Cardiac muscle cell (in vitro differentiated cells and primary cell): ENCODE results near the gene OR10H1. TPM values are rescaled to one million over a fixed set of nuclear protein-coding genes. Genes with fewer than 3 reads are reported as not detected.

Experiments
- DNase-seq, 2 donors: peaks; one replicate each; pipeline versions ENCODE4 v3.0.0 to v3.0.0-alpha.2; 2010 to 2017; ENCODE audit warnings: low read depth in 1 of 2, low spot score in 1 of 2
- H3K27ac ChIP-seq: fragments of 200-600 bp; sonication (generic); 2 replicates; pipeline ENCODE4 v1.5.1; 2016
- H3K27me3 ChIP-seq: fragments of 200-600 bp; sonication (generic); 2 replicates; pipeline ENCODE4 v1.6.0; 2016; ENCODE audit warnings: control low read depth
- H3K36me3 ChIP-seq: fragments of 200-600 bp; sonication (generic); 2 replicates; pipeline ENCODE4 v1.5.1; 2016; ENCODE audit warnings: control low read depth
- H3K4me1 ChIP-seq: fragments of 200-600 bp; sonication (generic); 2 replicates; pipeline ENCODE4 v1.8.1; 2017; ENCODE audit warnings: low read depth, mild to moderate bottlenecking, mixed run types
- H3K4me3 ChIP-seq: fragments of 200-600 bp; sonication (generic); 2 replicates; pipeline ENCODE4 v1.5.1; 2016; ENCODE audit warnings: mild to moderate bottlenecking
- H3K9me3 ChIP-seq: fragments of 200-600 bp; sonication (generic); 2 replicates; pipeline ENCODE4 v1.5.1; 2017; ENCODE audit warnings: low read depth, mild to moderate bottlenecking, control low read depth
- polyA plus RNA-seq: library from polyadenylated mRNA; unstranded; fragments of >200 nt; fragmentation: Nextera tagmentation; extraction: Ambion mirVana; gene quantifications from 2 replicates; pipeline ENCODE4 v1.2.1, GENCODE V29; 2016
- total RNA-seq: library from RNA; depleted of rRNA; stranded (reverse); fragments of >200 nt; gene quantifications from 2 replicates; pipeline ENCODE4 v1.2.3, GENCODE V29; 2016
- TF ChIP-seq, protein P1 (sequence below): IDR thresholded peaks from 2 replicates; pipeline ENCODE4 v1.5.1; 2012; ENCODE audit warnings: low read depth, mild to moderate bottlenecking, low read length

Gene OR10H1, protein sequence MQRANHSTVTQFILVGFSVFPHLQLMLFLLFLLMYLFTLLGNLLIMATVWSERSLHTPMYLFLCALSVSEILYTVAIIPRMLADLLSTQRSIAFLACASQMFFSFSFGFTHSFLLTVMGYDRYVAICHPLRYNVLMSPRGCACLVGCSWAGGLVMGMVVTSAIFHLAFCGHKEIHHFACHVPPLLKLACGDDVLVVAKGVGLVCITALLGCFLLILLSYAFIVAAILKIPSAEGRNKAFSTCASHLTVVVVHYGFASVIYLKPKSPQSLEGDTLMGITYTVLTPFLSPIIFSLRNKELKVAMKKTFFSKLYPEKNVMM
- total RNA-seq: not detected in 2 replicates
- not detected in 2 replicates for polyA plus RNA-seq

DNA sequence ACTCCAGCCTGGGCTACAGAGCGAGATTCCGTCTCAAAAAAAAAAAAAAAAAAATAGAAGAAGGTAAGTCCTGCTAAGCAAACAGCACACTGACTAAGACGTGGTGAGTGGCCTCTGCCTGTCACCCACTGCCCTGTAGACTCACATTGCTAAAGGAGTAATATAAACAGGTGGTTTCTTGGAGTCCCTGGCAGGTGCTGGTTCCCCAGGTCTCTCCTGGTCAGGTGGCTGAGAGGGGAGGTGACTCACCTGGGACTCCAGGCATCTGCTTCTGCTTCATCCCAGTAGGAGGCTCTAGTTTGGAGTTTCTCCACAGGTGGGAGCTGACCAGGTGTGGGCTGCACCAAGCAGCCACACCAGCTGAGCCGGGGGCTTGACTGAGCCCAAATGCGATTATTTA is at the start of gene OR10H1:
OR10H1 (minus strand) TSS at position 359 of the 400 bp plus-strand sequence. CDS start 7,627 bp downstream, outside the sequence.
- Histone ChIP-seq H3K27ac (no peak within 1 kb of the TSS), H3K4me3 (no peak within 1 kb of the TSS), H3K9me3 (no peaks in the 10 kb centered on the region), H3K36me3 (no peaks in the 10 kb centered on the region), H3K27me3 (no peaks in the 10 kb centered on the region), H3K4me1 (no peaks in the 10 kb centered on the region)
- DNase-seq: no peak
- TF ChIP-seq, protein P1, sequence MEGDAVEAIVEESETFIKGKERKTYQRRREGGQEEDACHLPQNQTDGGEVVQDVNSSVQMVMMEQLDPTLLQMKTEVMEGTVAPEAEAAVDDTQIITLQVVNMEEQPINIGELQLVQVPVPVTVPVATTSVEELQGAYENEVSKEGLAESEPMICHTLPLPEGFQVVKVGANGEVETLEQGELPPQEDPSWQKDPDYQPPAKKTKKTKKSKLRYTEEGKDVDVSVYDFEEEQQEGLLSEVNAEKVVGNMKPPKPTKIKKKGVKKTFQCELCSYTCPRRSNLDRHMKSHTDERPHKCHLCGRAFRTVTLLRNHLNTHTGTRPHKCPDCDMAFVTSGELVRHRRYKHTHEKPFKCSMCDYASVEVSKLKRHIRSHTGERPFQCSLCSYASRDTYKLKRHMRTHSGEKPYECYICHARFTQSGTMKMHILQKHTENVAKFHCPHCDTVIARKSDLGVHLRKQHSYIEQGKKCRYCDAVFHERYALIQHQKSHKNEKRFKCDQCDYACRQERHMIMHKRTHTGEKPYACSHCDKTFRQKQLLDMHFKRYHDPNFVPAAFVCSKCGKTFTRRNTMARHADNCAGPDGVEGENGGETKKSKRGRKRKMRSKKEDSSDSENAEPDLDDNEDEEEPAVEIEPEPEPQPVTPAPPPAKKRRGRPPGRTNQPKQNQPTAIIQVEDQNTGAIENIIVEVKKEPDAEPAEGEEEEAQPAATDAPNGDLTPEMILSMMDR: no peak

DNA sequence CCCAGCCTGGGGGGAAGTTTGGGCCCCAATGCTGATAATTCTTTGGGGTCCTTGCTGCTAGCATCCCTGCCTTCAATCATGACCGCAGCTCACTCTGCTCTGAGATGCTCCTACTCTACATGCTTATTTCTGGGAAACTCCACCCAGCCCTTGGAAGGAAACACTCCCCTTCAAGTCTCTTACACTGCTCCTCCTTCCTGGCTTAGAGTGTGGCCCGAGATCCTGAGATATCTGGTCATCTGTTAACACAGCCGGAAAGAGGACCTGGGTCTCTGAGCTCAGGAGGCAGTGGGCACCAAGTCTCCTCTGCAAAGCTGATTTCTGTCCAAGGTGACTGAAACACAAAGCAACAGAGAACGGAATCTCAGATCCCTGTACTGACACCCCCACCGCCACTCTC is 49.4 kb upstream of the OR10H1 start:
- Histone ChIP-seq H3K27ac (no peak overlapping the region), H3K4me3 (no peak overlapping the region), H3K9me3 (no peaks in the 10 kb centered on the region), H3K27me3 (no peaks in the 10 kb centered on the region), H3K4me1 (no peaks in the 10 kb centered on the region), H3K36me3 (no peaks in the 10 kb centered on the region)
- TF ChIP-seq, protein P1: no peak
- no peak for DNase-seq

DNA sequence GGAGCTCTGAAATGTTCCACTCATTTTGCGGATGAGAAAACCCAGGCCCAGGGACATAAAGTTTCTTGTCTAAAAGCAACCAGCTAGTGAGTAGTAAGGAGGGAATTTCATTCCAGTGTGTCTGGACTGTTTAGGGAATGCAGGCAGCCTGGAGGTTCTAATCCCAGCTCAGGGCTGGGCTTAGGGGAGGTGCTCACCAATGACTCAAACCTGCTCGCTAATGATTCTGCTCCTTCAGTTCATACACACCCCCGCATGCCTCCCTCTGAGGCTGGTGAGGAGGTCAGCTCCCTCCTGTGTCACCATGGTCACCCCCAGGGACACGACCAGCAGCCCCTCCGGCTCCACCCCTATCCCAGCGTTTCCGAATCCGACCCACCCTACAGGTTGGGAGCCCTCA is 47.8 kb upstream of the OR10H1 start:
- H3K4me3 ChIP-seq: no peak overlapping the region
- no peaks in the 10 kb centered on the region for H3K4me1 ChIP-seq
- no peaks in the 10 kb centered on the region for H3K27me3 ChIP-seq
- no peaks in the 10 kb centered on the region for H3K9me3 ChIP-seq
- no peak overlapping the region for H3K27ac ChIP-seq
- TF ChIP-seq, protein P1: no peak
- H3K36me3 ChIP-seq: no peaks in the 10 kb centered on the region
- no peak for DNase-seq

DNA sequence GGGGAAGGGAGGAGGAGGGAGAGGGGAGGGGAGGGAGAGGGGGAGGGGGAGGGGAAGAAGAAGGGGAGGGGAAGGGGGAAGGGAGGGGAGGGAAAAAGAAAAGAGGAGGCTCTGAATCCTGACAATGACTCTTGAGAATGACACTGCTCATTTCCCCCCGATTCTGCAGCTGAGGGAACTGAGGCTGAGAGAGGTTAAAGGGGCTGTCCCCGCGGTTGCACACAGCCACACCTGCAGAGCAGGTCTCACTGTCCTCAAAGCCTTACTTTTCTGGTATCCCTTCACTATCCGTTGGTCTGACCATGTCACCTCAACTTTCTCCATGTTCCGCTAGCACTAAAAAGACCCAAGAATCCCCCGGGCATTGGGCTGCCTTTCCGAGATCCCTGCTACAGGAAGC is 47.0 kb upstream of the OR10H1 start:
- no peak overlapping the region for H3K4me3 ChIP-seq
- H3K9me3 ChIP-seq: no peaks in the 10 kb centered on the region
- H3K27me3 ChIP-seq: no peaks in the 10 kb centered on the region
- no peak for DNase-seq
- no peaks in the 10 kb centered on the region for H3K4me1 ChIP-seq
- H3K36me3 ChIP-seq: no peaks in the 10 kb centered on the region
- H3K27ac ChIP-seq: no peak overlapping the region
- TF ChIP-seq, protein P1: no peak

DNA sequence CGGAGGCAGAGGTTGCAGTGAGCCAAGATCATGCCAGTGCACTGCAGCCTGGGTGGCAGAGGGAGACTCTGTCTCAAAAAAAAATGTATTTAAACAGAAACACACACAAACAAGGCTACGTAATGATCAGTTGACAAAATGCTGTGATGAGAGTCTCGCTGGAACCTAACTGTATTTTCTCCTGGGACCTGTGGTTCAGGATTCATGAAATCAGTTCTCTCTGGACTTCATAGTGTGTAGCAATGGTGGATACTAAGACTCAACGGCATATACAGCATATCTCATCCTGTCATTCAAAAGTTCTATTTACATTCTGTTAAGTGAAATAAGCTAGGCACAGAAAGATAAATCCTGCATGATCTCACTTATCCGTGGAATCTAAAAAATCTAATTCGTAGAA is 45.1 kb upstream of the OR10H1 start:
- no peaks in the 10 kb centered on the region for H3K9me3 ChIP-seq
- no peaks in the 10 kb centered on the region for H3K27me3 ChIP-seq

More for the DNA sequence above, 45.1 kb upstream of the OR10H1 start:
- H3K4me1 ChIP-seq: no peaks in the 10 kb centered on the region
- DNase-seq: no peak
- TF ChIP-seq, protein P1: no peak
- no peak overlapping the region for H3K27ac ChIP-seq
- H3K36me3 ChIP-seq: no peaks in the 10 kb centered on the region
- no peak overlapping the region for H3K4me3 ChIP-seq
